ENCODE measurements around the gene OBSL1. TPM values are rescaled to one million over a fixed set of nuclear protein-coding genes. Genes with fewer than 3 reads are reported as not detected.

OBSL1 gene
- total RNA-seq, 1 donor from 2014 or later: 87.2 TPM

- no peaks in the 10 kb centered on the region for H3K9me3 ChIP-seq (ENCODE audit: control insufficient read depth in 3 of 3, low read length in 3 of 3)
- no peaks in the 10 kb centered on the region for H3K27me3 ChIP-seq (ENCODE audit: control insufficient read depth in 3 of 3, insufficient read depth in 3 of 3, low read length in 3 of 3)
- peaks cover 12 to 20% (median 17%) of the 10 kb centered on the region in 3 donors for H3K4me1 ChIP-seq (ENCODE audit: control insufficient read depth in 3 of 3, insufficient read depth in 3 of 3, low read length in 3 of 3)
- H3K4me3 ChIP-seq (ENCODE audit: low read length in 3 of 3): no peak overlapping the region
- H3K9ac ChIP-seq (ENCODE audit: low read depth in 1 of 3, low read length in 3 of 3): no peak overlapping the region
- no peak overlapping the region for H3K27ac ChIP-seq (ENCODE audit: low read depth, low read length)
- peaks cover 41 to 47% (median 46%) of the 10 kb centered on the region in 3 donors for H3K36me3 ChIP-seq (ENCODE audit: control insufficient read depth in 3 of 3, insufficient read depth in 3 of 3, low read length in 3 of 3)
These were observed 3.5 kb downstream of the OBSL1 start for GRCh38 chr2:219567791-219568361.

DNA sequence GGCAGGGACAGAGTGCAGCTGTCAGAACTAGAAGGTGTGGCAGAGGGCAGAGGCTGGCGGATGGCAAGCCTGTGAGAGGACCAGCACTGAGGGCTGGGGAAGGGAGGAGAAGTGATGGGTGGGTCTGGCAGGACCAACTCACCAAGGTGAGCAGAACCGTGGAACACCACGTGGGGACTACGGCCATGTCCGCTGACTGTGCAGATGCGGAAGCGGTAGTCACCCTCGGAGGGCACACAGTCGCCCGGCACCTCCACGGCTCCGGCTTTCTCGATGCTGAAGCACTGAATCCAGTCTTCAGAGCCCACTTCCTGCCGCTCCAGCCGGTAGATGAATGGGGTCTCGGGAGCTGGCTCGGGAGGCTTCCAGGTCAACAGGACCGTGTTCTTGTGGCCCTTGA, 4.2 kb downstream of the OBSL1 start:
- Histone ChIP-seq H3K9me3 (ENCODE audit: control insufficient read depth in 3 of 3, low read length in 3 of 3) (no peaks in the 10 kb centered on the region), H3K27ac (ENCODE audit: low read depth, low read length) (no peak overlapping the region), H3K4me3 (ENCODE audit: low read length in 3 of 3) (no peak overlapping the region), H3K27me3 (ENCODE audit: control insufficient read depth in 3 of 3, insufficient read depth in 3 of 3, low read length in 3 of 3) (no peaks in the 10 kb centered on the region), H3K4me1 (ENCODE audit: control insufficient read depth in 3 of 3, insufficient read depth in 3 of 3, low read length in 3 of 3) (peaks cover 12 to 19% (median 15%) of the 10 kb centered on the region in 3 donors), H3K36me3 (ENCODE audit: control insufficient read depth in 3 of 3, insufficient read depth in 3 of 3, low read length in 3 of 3) (peaks cover 48 to 55% (median 54%) of the 10 kb centered on the region in 3 donors), H3K9ac (ENCODE audit: low read depth in 1 of 3, low read length in 3 of 3) (no peak overlapping the region)

DNA sequence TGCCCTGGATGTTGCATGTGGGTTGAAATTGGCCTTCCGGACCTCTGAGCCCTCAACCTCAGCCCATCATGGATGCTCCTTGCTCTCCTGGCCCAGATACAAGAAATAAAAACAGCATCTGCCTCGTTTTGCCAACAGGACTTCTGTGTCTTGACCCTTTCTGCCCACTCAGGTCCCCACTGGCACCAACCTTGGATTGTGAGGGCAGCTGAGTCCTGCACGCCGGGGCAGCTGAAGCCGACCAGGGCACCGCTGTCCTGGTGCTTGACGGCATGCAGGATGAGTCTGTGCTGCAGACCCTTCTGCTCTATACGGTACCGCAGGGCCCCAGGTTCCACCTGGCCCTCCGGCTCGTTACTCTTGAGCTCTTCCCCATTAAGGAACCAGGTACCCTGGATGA, 4.7 kb downstream of the OBSL1 start:
- H3K4me3 ChIP-seq (ENCODE audit: low read length in 3 of 3): no peak overlapping the region
- peak overlapping the region in 1 of 3 donors; percentile 33 for H3K9ac ChIP-seq (ENCODE audit: low read depth in 1 of 3, low read length in 3 of 3)
- no peaks in the 10 kb centered on the region for H3K9me3 ChIP-seq (ENCODE audit: control insufficient read depth in 3 of 3, low read length in 3 of 3)
- H3K36me3 ChIP-seq (ENCODE audit: control insufficient read depth in 3 of 3, insufficient read depth in 3 of 3, low read length in 3 of 3): peaks cover 53 to 59% (median 59%) of the 10 kb centered on the region in 3 donors
- peaks cover 7 to 14% (median 10%) of the 10 kb centered on the region in 3 donors for H3K4me1 ChIP-seq (ENCODE audit: control insufficient read depth in 3 of 3, insufficient read depth in 3 of 3, low read length in 3 of 3)
- H3K27me3 ChIP-seq (ENCODE audit: control insufficient read depth in 3 of 3, insufficient read depth in 3 of 3, low read length in 3 of 3): no peaks in the 10 kb centered on the region
- no peak overlapping the region for H3K27ac ChIP-seq (ENCODE audit: low read depth, low read length)

GRCh38 chr2:219565130-219566080, 5.9 kb downstream of the OBSL1 start:
- Histone ChIP-seq H3K9ac (ENCODE audit: low read depth in 1 of 3, low read length in 3 of 3) (no peak overlapping the region), H3K9me3 (ENCODE audit: control insufficient read depth in 3 of 3, low read length in 3 of 3) (no peaks in the 10 kb centered on the region), H3K36me3 (ENCODE audit: control insufficient read depth in 3 of 3, insufficient read depth in 3 of 3, low read length in 3 of 3) (peaks cover 58 to 68% (median 64%) of the 10 kb centered on the region in 3 donors)

DNA sequence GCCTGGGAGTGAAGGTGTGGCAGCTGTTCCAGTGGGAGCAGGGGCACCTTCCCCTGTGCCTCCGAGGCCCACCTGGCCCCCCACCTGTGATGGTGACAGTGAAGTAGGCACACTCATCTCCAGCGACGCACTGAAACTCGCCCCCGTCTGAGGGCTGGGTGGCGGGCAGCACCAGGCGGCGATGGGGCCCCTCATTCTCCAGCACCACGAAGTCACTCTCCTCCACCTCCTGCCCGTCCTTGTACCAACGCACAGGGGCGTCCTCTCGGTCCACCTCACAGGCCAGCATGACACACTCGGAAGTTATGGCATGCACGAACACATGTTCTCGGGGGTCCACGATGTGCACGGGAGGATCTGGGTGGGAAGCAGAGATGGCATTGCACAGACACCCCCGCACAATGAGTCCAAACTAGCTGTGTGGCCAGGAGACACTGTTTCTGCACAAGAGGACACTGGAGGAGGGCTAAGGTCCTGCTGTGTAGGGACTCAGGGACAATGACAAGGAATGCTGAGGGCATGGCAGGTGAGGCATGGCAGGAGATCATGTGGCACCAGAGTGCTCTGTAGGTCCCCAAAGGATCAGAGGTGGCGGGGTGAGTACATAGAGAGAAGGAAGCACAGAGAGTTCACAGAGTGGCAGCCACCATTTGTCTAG, 7.9 kb downstream of the OBSL1 start:
- Histone ChIP-seq H3K9ac (ENCODE audit: low read depth in 1 of 3, low read length in 3 of 3) (no peak overlapping the region), H3K36me3 (ENCODE audit: control insufficient read depth in 3 of 3, insufficient read depth in 3 of 3, low read length in 3 of 3) (peaks cover 65 to 70% (median 69%) of the 10 kb centered on the region in 3 donors), H3K9me3 (ENCODE audit: control insufficient read depth in 3 of 3, low read length in 3 of 3) (no peaks in the 10 kb centered on the region), H3K4me1 (ENCODE audit: control insufficient read depth in 3 of 3, insufficient read depth in 3 of 3, low read length in 3 of 3) (no peaks in the 10 kb centered on the region), H3K4me3 (ENCODE audit: low read length in 3 of 3) (no peak overlapping the region), H3K27ac (ENCODE audit: low read depth, low read length) (no peak overlapping the region), H3K27me3 (ENCODE audit: control insufficient read depth in 3 of 3, insufficient read depth in 3 of 3, low read length in 3 of 3) (no peaks in the 10 kb centered on the region)

More at GRCh38 chr2:219565130-219566080, 5.9 kb downstream of the OBSL1 start:
- Histone ChIP-seq H3K27me3 (ENCODE audit: control insufficient read depth in 3 of 3, insufficient read depth in 3 of 3, low read length in 3 of 3) (no peaks in the 10 kb centered on the region), H3K4me1 (ENCODE audit: control insufficient read depth in 3 of 3, insufficient read depth in 3 of 3, low read length in 3 of 3) (peaks cover 6 to 11% (median 9%) of the 10 kb centered on the region in 3 donors), H3K27ac (ENCODE audit: low read depth, low read length) (no peak overlapping the region), H3K4me3 (ENCODE audit: low read length in 3 of 3) (no peak overlapping the region)

DNA sequence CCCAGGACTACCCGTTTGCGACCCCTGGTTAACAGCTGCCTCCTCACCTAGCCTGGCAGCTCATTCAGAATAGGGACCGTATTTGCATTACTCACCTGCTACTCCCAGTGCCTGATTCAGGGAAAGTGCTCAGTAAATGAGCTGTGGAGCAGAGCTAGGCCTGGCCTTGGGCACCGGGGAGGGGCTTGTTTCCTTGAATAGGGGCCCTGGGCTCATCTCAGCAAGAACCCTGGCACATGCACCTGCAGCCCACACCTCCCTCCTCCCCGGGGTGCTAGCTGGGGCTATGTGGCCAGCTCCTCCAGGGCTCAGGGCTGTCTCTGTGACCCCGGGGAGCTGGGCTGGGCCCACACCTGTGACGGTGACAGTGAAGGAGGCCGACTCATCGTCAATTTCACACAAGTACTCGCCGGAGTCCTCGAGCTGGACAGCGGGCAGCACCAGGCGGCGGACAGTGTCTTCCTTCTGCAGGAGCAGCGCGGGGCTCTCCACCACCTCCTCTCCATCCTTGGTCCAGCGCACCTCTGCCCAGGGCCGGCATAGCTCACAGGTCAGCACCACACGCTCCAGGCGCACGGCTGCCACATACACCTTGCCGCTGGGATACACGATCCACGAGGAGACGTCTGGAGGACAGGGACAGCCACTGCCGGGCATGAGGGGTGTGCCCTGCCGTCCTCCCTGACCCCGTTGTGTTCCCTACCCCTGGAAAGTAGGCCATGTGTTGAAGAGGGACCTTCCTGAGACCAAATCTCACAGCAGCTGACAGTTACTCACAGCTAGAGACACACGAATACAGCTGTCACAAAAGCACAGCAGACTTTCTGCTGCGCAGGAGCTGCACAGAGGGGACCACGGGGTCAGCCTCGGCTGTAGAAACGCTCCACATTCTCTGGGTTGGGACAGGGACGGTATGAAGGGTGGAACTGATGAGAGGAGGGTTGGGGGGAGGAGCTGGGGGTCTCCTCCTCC, 9.0 kb downstream of the OBSL1 start:
- H3K4me1 ChIP-seq (ENCODE audit: control insufficient read depth in 3 of 3, insufficient read depth in 3 of 3, low read length in 3 of 3): no peaks in the 10 kb centered on the region
- no peaks in the 10 kb centered on the region for H3K27me3 ChIP-seq (ENCODE audit: control insufficient read depth in 3 of 3, insufficient read depth in 3 of 3, low read length in 3 of 3)
- H3K9me3 ChIP-seq (ENCODE audit: control insufficient read depth in 3 of 3, low read length in 3 of 3): no peaks in the 10 kb centered on the region
- no peak overlapping the region for H3K4me3 ChIP-seq (ENCODE audit: low read length in 3 of 3)
- no peak overlapping the region for H3K9ac ChIP-seq (ENCODE audit: low read depth in 1 of 3, low read length in 3 of 3)
- peaks cover 69 to 74% (median 71%) of the 10 kb centered on the region in 3 donors for H3K36me3 ChIP-seq (ENCODE audit: control insufficient read depth in 3 of 3, insufficient read depth in 3 of 3, low read length in 3 of 3)
- H3K27ac ChIP-seq (ENCODE audit: low read depth, low read length): no peak overlapping the region

- no peaks in the 10 kb centered on the region for H3K27me3 ChIP-seq (ENCODE audit: control insufficient read depth in 3 of 3, insufficient read depth in 3 of 3, low read length in 3 of 3)
- H3K4me3 ChIP-seq (ENCODE audit: low read length in 3 of 3): no peak overlapping the region
- H3K4me1 ChIP-seq (ENCODE audit: control insufficient read depth in 3 of 3, insufficient read depth in 3 of 3, low read length in 3 of 3): no peaks in the 10 kb centered on the region
- H3K36me3 ChIP-seq (ENCODE audit: control insufficient read depth in 3 of 3, insufficient read depth in 3 of 3, low read length in 3 of 3): peaks cover 65 to 75% (median 70%) of the 10 kb centered on the region in 3 donors
- H3K9ac ChIP-seq (ENCODE audit: low read depth in 1 of 3, low read length in 3 of 3): no peak overlapping the region
- H3K27ac ChIP-seq (ENCODE audit: low read depth, low read length): no peak overlapping the region
- no peaks in the 10 kb centered on the region for H3K9me3 ChIP-seq (ENCODE audit: control insufficient read depth in 3 of 3, low read length in 3 of 3)
These were observed 9.9 kb downstream of the OBSL1 start for GRCh38 chr2:219561179-219562048.

DNA sequence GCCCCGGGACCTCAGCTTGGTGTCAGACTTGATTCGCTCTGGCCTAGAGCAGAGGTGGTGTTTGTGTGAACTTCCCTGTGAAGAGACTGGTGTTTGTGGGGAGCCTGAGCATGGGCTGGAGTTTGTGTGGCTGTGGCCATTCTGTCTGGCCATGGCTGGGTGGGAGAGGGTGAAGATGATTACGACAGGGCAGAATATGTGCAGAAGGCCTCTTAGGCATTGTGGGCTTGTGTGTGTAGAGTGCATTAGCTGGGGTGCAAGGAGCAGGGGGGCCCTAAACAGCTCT, 10.5 kb downstream of the OBSL1 start:
- Histone ChIP-seq H3K9me3 (ENCODE audit: control insufficient read depth in 3 of 3, low read length in 3 of 3) (no peaks in the 10 kb centered on the region), H3K4me3 (ENCODE audit: low read length in 3 of 3) (no peak overlapping the region), H3K27ac (ENCODE audit: low read depth, low read length) (no peak overlapping the region), H3K4me1 (ENCODE audit: control insufficient read depth in 3 of 3, insufficient read depth in 3 of 3, low read length in 3 of 3) (no peaks in the 10 kb centered on the region), H3K9ac (ENCODE audit: low read depth in 1 of 3, low read length in 3 of 3) (no peak overlapping the region), H3K36me3 (ENCODE audit: control insufficient read depth in 3 of 3, insufficient read depth in 3 of 3, low read length in 3 of 3) (peaks cover 69 to 75% (median 70%) of the 10 kb centered on the region in 3 donors), H3K27me3 (ENCODE audit: control insufficient read depth in 3 of 3, insufficient read depth in 3 of 3, low read length in 3 of 3) (no peaks in the 10 kb centered on the region)
